ENCODE measurements around the gene HDHD5.

The HDHD5 gene

GRCh38 chr22:17120281-17120680 lies 38.8 kb downstream of the HDHD5 start:
- DNase-seq (ENCODE audit: low read depth): peak; percentile 20

GRCh38 chr22:17119481-17120202 lies 39.4 kb downstream of the HDHD5 start:
- no peak for DNase-seq (ENCODE audit: low read depth)

GRCh38 chr22:17118342-17118741 lies 40.7 kb downstream of the HDHD5 start:
- no peak for DNase-seq (ENCODE audit: low read depth)

GRCh38 chr22:17117890-17118289 lies 41.2 kb downstream of the HDHD5 start:
- no peak for DNase-seq (ENCODE audit: low read depth)

GRCh38 chr22:17117400-17117799 lies 41.7 kb downstream of the HDHD5 start:
- no peak for DNase-seq (ENCODE audit: low read depth)

GRCh38 chr22:17116572-17117330 lies 42.3 kb downstream of the HDHD5 start:
- DNase-seq (ENCODE audit: low read depth): no peak

- no peak for DNase-seq (ENCODE audit: low read depth)
These were observed 43.0 kb downstream of the HDHD5 start for GRCh38 chr22:17115945-17116565.

- no peak for DNase-seq (ENCODE audit: low read depth)
These were observed 43.8 kb downstream of the HDHD5 start for GRCh38 chr22:17115236-17115635.

GRCh38 chr22:17114898-17115235 lies 44.2 kb downstream of the HDHD5 start:
- no peak for DNase-seq (ENCODE audit: low read depth)

GRCh38 chr22:17114173-17114897 lies 44.7 kb downstream of the HDHD5 start:
- no peak for DNase-seq (ENCODE audit: low read depth)

- no peak for DNase-seq (ENCODE audit: low read depth)
These were observed 45.5 kb downstream of the HDHD5 start for GRCh38 chr22:17113600-17113999.

GRCh38 chr22:17112491-17113042 lies 46.5 kb downstream of the HDHD5 start:
- DNase-seq (ENCODE audit: low read depth): no peak

GRCh38 chr22:17110791-17111550 lies 48.1 kb downstream of the HDHD5 start:
- no peak for DNase-seq (ENCODE audit: low read depth)

GRCh38 chr22:17109976-17110375 lies 49.1 kb downstream of the HDHD5 start:
- DNase-seq (ENCODE audit: low read depth): no peak

- no peak for DNase-seq (ENCODE audit: low read depth)
These were observed 49.8 kb downstream of the HDHD5 start for GRCh38 chr22:17109113-17109865.

- DNase-seq (ENCODE audit: low read depth): no peak
These were observed 50.6 kb downstream of the HDHD5 start for GRCh38 chr22:17108256-17109112.

- DNase-seq (ENCODE audit: low read depth): no peak
These were observed 51.6 kb downstream of the HDHD5 start for GRCh38 chr22:17107547-17107810.

- DNase-seq (ENCODE audit: low read depth): no peak
These were observed 52.1 kb downstream of the HDHD5 start for GRCh38 chr22:17106785-17107546.

GRCh38 chr22:17106161-17106784 lies 52.8 kb downstream of the HDHD5 start:
- DNase-seq (ENCODE audit: low read depth): no peak

Measured in activated gamma-delta T cell treated with anti-CD3 and anti-CD28 coated beads, Interleukin-2, amount 50 U/mL, for 16 hours (primary cell).